Mucosa of descending colon (tissue), 3 donors: Measurements from ENCODE around the gene SLC27A2. TPM values are rescaled to one million over a fixed set of nuclear protein-coding genes. Genes with fewer than 3 reads are reported as not detected.
A peak's percentile ranks its signal among the peaks of the same experiment; 100 is the strongest.
"Not testable (repeated sequence)": the region's sequence is repeated elsewhere in the genome, so short reads cannot be mapped to it uniquely, and the experiment has no call there.

Experiments
- ATAC-seq: fragments of 200-7000 bp; cut with Tn5 transposase; one replicate; pipeline ENCODE4 v1.9.1; 2020; ENCODE audit warnings: mild to moderate bottlenecking, moderate library complexity
- DNase-seq, 3 donors: peaks; one replicate each; pipeline ENCODE4 v3.0.0-alpha.2; 2020
- H3K36me3 ChIP-seq: fragments of 200-600 bp; one replicate; pipeline ENCODE4 v1.8.0; 2021; ENCODE audit warnings: low read depth, mild to moderate bottlenecking
- H3K4me1 ChIP-seq: fragments of 200-600 bp; one replicate; pipeline ENCODE4 v1.8.0; 2021; ENCODE audit warnings: low read depth, mild to moderate bottlenecking
- H3K4me3 ChIP-seq: fragments of 200-600 bp; one replicate; pipeline ENCODE4 v1.8.0; 2021; ENCODE audit warnings: mild to moderate bottlenecking
- H3K9me3 ChIP-seq: fragments of 200-600 bp; one replicate; pipeline ENCODE4 v1.8.0; 2021; ENCODE audit warnings: mild to moderate bottlenecking
- CTCF ChIP-seq: fragments of 200-600 bp; IDR thresholded peaks from one replicate; pipeline ENCODE4 v1.8.0; 2022; ENCODE audit warnings: antibody characterized with exemption, mild to moderate bottlenecking
- intact Hi-C, 2 donors: fragments of 100-400 bp; cut with DNase I in 1 of 2; cut with micrococcal nuclease in 1 of 2; formaldehyde crosslinking; loops; one replicate each; pipeline versions ENCODE4 v1.11.0 to v1.11.1; 2022; cut with DNase I, micrococcal nuclease
- long read RNA-seq, 2 donors: library from polyadenylated mRNA; unstranded; transcript quantifications; one replicate each; pipeline ENCODE4 v2.0.0, GENCODE V29; 2019 to 2021
- total RNA-seq, 3 donors: library from RNA; stranded (reverse); fragmentation: NEBNext Ultra II Directional in 2 of 3; extraction: Animal tissue kit (Norgen Biotek cat#: 25700) in 2 of 3; gene quantifications; one replicate each; pipeline versions ENCODE4 v1.2.1 to v1.2.4, GENCODE V29; 2021 to 2023
- donor health status: DM: no; HTN: no; CAD: no; lungs with moderate emphysema.
- donor health status: DM: no; HTN: no; CAD: no.
- donor health status: DM: no; HTN: yes; CAD: no.

Gene SLC27A2
- 10 to 100 TPM; 14.8 to 27.9 (median 27.8) TPM for total RNA-seq
- long read RNA-seq, donor 1, transcript SLC27A2-201 (10 exons, 2,394 nt) = major isoform, 33 of 38 reads
- long read RNA-seq, donor 1, partial matches to known transcripts = 1 of 38 reads
- long read RNA-seq, donor 1, other reads (novel, unspliced or antisense) = 3 of 38 reads
- long read RNA-seq, donor 2, transcript SLC27A2-201 (10 exons, 2,394 nt) = major isoform, 11 of 16 reads
- long read RNA-seq, donor 2, partial matches to known transcripts = 2 of 16 reads
- long read RNA-seq, donor 2, other reads (novel, unspliced or antisense) = 3 of 16 reads

DNA sequence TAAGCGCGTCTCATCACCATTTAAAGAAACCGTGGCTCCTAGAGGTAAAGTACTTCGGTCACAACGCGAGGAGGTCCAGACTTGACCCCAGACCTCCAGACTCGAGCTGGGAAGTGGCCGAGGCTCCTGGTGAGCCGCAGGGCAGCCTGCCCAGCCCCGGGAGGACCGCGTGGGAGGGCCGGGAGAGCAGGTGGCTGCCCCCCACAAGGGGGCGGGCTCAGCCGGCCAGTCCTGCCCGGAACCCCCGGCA lies at the start of gene SLC27A2:
Gene SLC27A2 (plus strand): TSS at position 228 of the 250 bp plus-strand sequence. CDS start 232 bp downstream, outside the sequence.
- ATAC-seq = peak; percentile 89
- peak; percentile 38 for TF ChIP-seq CTCF
- no peaks in the 10 kb centered on the region for H3K9me3 ChIP-seq
- H3K4me3 ChIP-seq = peak within 1 kb of the TSS; percentile 51
- no peak for DNase-seq
- peaks cover 14% of the 10 kb centered on the region for H3K4me1 ChIP-seq
- no peaks in the 10 kb centered on the region for H3K36me3 ChIP-seq
- intact Hi-C loops = no loop called here

GRCh38 chr15:50132251-50132984 lies 49.6 kb upstream of the SLC27A2 start:
- H3K4me3 ChIP-seq, H3K36me3 ChIP-seq, H3K9me3 ChIP-seq, DNase-seq, ATAC-seq, H3K4me1 ChIP-seq, intact Hi-C loops: not testable (repeated sequence)

GRCh38 chr15:50134524-50135024 lies 47.4 kb upstream of the SLC27A2 start:
- Histone ChIP-seq H3K36me3 (no peaks in the 10 kb centered on the region), H3K4me1 (no peaks in the 10 kb centered on the region), H3K4me3 (no peak overlapping the region), H3K9me3 (no peaks in the 10 kb centered on the region)
- intact Hi-C loops = no loop called here
- TF ChIP-seq CTCF = no peak
- DNase-seq (no peak), ATAC-seq (peak; percentile 51)

GRCh38 chr15:50135031-50135551 lies 46.9 kb upstream of the SLC27A2 start:
- no peaks in the 10 kb centered on the region for H3K36me3 ChIP-seq
- no peaks in the 10 kb centered on the region for H3K4me1 ChIP-seq
- no peak for DNase-seq
- H3K9me3 ChIP-seq = no peaks in the 10 kb centered on the region
- ATAC-seq = no peak
- no peak for TF ChIP-seq CTCF
- intact Hi-C loops = no loop called here
- no peak overlapping the region for H3K4me3 ChIP-seq

DNA sequence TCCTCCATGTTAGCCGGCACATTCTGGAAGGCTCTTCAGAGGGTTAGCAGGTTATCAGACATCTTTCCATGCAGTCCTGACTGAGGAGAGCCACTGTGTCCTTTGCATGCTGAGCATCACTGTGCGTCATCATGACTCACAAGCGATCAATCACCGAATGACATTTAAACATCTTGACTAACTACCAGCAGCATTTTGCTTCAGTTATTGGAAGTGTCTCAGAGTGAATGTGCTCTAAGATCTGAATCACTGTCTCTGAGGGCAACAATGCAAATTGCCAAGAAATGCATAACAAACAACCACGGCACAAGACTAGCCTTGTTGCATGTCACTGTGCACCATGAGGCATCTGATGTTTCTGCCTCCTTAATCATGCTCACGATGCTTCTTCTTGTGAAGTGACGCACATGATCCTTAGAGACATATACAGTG lies 44.6 kb upstream of the SLC27A2 start:
- ATAC-seq = no peak
- no peak for DNase-seq
- no peaks in the 10 kb centered on the region for H3K36me3 ChIP-seq
- H3K4me1 ChIP-seq = no peaks in the 10 kb centered on the region
- intact Hi-C loops = no loop called here
- no peak overlapping the region for H3K4me3 ChIP-seq
- H3K9me3 ChIP-seq = no peaks in the 10 kb centered on the region
- TF ChIP-seq CTCF = no peak

DNA sequence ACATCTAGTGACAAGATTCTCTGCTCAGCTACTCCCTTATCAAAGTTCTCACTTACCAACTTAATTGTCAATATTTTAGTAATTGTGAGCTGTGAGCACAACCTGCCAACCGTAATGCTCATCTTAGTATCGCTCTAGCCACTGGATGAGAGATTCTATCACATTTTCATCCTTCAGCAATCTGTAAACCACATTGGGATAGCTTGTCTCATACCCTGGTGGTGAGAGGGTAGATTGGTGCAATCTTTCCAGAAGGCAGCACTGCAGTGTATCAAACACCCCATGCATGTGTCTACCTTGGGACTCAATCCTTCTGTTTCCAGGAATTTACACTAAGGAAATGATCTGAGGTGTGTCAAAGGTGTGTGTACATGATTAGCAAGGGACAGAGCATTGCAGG lies 44.1 kb upstream of the SLC27A2 start:
- H3K4me1 ChIP-seq = no peaks in the 10 kb centered on the region
- intact Hi-C loops = no loop called here
- no peak for TF ChIP-seq CTCF
- no peaks in the 10 kb centered on the region for H3K9me3 ChIP-seq
- ATAC-seq (no peak), DNase-seq (no peak)
- H3K36me3 ChIP-seq = no peaks in the 10 kb centered on the region
- H3K4me3 ChIP-seq = no peak overlapping the region
